HG03108 (cell line): ENCODE results near the gene PLXDC2.

Experiments
- ATAC-seq: cut with Tn5 transposase; IDR thresholded peaks from one replicate; pipeline ENCODE4 v1.9.1; 2021; ENCODE audit warnings: moderate library complexity; ENCODE audit not compliant: unreplicated experiment

PLXDC2 gene

DNA sequence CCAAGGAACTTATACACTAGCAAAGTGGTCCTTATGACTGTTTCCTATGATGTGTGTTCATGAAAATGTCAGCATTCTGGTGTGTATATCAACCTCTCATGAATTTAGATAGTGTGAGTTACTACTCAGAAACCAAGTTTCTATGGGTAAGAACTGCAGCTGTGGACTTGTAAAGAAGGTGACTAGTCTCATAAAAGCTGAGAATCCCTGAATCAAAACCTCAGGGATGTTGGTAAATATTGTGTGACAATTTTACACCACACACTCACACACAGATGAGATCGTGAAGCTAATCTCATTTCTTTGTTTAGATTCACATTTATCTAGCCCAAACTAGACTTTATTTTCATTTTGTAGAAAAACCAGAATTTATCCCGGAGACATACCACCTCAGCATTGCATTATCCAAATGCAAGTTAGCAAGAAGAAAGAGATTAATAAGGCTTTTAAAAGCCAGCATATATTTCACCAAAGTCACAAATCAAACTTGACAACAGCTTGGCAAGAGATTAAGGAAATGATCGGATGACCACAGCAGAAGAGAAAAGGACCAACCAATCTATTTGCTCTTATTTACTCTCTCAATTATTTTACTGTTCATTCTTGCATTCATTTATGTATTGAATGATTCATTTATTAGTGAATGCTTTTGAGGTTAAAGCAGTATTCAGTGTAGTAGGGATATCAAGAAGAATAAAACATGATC, 92.9 kb downstream of the PLXDC2 start:
- ATAC-seq = no peak

DNA sequence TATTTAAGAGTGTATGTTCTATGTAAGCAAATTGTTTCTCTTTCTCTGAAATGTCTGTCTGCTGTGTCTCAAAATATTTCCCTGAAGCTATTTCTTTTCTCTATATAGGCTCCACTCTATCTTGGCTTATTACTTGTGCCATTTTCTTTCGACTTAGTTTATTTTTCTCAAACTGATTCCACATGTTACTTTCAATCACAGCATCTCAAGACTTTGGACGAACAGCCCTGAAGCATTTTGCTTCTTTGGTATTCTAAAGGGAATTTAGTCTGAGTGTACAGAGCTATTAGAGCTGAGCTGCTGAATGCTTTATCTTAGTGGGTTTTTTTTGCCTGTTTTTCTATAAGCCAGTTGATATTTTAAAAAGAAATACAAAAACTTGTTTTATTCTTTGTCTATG, 95.7 kb downstream of the PLXDC2 start:
- no peak for ATAC-seq

- ATAC-seq = no peak
Observed at GRCh38 chr10:19913987-19914386, 97.8 kb downstream of the PLXDC2 start.

GRCh38 chr10:19915125-19915524, 98.9 kb downstream of the PLXDC2 start:
- ATAC-seq = no peak

DNA sequence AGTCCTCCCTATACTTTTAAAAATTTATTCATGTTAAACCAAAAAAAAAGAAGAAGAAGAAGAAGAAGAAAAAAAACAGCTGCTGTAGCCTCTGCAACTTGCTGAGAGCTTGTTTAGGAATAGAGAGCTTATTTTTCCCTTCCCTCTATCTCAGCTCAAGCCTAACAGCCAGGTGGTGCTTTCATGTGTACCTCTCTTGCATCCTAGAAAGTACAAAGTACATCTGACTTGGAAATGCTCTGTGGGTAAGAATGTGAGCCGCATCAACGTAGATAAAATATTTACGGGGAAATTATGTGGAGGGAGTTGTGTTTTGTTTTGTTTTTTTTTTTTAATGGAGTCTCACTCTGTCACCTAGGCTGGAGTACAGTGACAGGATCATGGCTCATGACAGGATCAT, 99.6 kb downstream of the PLXDC2 start:
- no peak for ATAC-seq

- ATAC-seq = no peak
Observed at GRCh38 chr10:19917751-19918478, 101.7 kb downstream of the PLXDC2 start.

GRCh38 chr10:19918794-19919193, 102.6 kb downstream of the PLXDC2 start:
- ATAC-seq = no peak

DNA sequence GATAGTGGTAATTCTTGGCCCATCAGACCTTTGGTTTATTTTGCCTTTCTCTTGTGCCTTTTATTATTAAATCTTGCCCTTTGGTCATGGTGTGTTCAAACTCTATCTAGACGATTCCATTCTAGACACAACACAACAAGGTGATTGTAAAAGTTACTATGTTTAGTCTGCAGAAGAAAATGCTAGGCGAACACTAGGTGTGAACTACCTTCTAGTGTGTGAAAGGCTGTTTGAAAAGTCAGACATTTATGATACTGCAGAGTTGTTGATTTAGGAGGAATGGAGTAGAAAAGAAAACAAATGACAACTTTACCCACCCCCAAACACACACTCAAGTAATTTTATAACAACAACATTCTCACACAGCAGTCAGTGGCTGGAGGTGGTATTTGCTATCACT, 103.4 kb downstream of the PLXDC2 start:
- ATAC-seq = no peak

DNA sequence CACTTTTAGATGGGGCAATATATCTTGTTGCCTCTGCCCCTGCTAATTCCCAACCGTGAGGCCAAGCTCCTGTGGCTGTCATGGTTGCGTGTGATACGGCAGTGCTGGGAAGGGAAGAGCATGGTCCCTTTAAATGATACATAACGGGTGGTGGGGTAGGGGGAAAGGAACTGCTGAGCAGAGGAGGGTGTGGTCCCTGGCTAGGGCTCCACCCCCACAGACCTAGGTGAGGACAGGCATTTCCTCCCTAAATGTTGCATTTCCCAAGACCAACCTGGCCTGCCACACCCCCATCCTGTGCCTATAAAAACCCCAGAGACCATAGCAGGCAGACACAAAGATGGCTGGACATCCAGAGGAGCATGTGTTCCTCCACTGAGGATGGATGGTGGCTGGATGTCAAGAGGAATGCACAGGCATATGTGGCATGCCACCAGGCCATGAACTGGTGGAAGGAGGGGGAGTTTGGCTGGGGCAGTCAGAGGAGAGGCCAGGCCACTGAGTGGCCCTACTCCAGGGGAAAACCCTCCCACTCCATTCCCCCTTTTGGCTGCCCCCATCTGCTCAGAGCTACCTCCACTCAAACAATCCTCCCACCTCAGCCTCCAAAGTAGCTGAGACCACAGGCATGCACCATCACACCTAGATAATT, 104.0 kb downstream of the PLXDC2 start:
- ATAC-seq = no peak

- no peak for ATAC-seq
Observed at GRCh38 chr10:19921300-19922140, 105.3 kb downstream of the PLXDC2 start.

GRCh38 chr10:19922236-19922963, 106.2 kb downstream of the PLXDC2 start:
- ATAC-seq = no peak

DNA sequence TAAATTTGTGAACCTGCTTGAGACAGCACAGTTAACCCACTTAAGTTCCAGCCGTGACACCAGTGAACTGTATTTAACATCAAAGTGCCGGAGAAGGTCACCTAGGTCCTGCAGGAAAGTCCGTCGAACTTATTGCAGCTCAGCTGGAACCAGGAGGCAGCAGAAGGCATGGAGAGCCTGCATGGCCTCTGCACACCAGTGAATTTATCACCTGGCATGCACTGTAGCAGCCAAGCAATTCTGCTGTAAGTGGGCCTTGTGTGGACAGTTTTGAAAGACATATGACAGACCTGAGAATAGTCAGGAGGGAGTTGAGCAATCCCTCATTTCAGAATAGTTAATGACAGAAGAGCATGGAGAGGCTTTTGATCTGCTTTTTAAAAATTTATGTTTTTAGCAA, 108.8 kb downstream of the PLXDC2 start:
- ATAC-seq = no peak

DNA sequence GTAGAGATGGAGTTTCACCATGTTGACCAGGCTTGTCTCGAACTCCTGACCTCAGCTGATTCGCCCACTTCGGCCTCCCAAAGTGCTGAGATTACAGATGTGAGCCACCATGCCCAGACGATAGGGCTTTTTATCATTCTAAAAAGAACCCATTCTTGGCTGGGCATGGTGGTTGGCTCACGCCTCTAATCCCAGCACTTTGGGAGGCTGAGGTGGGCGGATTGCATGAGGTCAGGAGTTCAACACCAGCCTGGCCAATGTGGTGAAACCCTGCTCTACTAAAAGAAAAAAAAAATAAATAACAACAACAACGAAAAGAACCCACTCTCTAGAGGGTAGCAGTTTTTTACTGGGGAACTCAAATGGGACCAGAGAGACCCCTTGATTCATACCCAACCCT, 112.7 kb downstream of the PLXDC2 start:
- no peak for ATAC-seq

- ATAC-seq = no peak
Observed at GRCh38 chr10:19929506-19930140, 113.4 kb downstream of the PLXDC2 start.

DNA sequence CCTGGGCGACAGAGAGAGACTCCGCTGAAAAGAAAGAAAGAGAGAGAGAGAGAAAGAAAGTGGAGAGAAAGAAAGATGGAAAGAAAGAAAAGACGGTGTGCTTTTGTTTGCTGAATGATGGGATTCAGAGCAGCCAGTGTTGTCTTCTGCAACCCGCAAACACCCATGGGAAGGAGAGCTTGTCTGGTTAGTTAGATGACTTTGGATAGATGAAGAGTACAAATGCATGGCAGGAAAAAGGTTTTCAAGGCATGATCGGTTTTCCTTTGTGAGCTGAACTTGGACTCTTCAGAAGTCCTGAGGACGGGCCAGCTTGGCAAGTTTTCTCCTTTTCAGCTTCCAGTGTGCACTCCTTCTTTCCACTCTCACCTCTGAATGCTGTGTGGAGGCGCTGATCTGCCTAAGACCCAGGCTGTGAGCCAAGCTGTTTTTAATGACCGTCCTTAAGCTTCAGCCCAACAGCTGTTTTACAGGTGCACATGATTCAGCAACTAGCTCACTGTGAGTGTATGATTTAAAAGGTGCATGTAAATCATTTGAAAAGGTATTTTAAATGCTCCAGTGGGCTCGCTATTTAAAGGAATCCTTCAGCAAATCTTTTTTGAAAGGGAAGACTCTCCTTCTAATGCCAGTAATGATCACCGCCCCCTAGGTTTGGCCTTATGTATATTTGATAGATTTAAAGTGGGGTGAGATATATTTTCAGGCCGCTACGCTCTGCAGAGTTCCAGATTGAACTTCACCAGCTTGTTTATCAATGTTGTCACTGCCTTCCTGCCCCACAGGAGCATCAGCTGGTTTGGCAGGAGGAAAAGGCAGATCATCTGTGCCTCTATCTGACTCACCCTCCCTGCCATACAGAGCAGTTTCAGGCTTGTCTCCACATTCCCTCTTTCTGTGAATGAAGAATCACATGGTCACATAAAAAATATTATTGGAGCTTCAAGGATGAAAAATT, 115.0 kb downstream of the PLXDC2 start:
- no peak for ATAC-seq

DNA sequence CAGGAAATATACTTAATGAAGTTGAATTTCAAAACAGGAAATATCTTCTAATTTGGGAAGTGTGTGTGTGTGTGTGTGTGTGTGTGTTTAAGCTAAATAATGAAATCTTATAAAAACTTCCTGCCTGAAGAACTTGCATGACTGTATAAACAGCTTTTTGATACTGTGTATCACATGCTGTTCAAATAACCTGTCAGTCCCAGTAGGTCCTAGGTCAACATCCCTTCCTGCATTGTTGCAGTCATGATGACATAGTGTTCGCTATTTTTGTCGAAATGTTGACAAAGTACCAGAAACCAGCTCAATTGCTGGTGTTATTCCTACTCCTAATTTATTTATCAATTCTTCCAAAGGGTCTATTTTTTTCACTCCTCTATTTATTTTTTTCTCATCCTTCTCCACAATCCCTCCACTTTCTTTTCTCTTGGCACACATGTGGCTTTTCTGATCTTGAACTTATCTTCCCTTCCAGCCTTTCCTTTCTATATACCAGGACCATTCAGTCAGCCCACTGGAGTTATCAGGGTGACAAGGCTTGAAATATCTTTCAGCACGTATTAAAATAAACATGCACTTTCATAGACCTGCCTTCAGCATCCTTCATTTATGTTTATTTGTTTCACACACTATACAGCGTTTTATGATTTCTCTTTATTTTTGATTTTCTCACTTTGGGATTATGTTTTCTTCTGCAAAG, 115.8 kb downstream of the PLXDC2 start:
- ATAC-seq = no peak

GRCh38 chr10:19932806-19933371, 116.7 kb downstream of the PLXDC2 start:
- ATAC-seq = no peak

GRCh38 chr10:19933772-19934171, 117.5 kb downstream of the PLXDC2 start:
- ATAC-seq = no peak
